PC-3 (cell line): ENCODE data around the gene FRZB.

ENCODE experiments used
- EZH2 ChIP-seq: fragments of 300-600 bp; sonication (generic); IDR thresholded peaks from one replicate; pipeline ENCODE4 v1.6.1; 2017; ENCODE audit warnings: antibody characterized with exemption, mild to moderate bottlenecking, low read length; ENCODE audit not compliant: unreplicated experiment
- TF ChIP-seq, protein P1 (sequence below): fragments of 300-600 bp; sonication (generic); conservative IDR thresholded peaks from 2 replicates; pipeline ENCODE4 v1.5.1; 2017; ENCODE audit warnings: antibody characterized with exemption, low read depth, mild to moderate bottlenecking, low read length

- TF ChIP-seq, protein P1, sequence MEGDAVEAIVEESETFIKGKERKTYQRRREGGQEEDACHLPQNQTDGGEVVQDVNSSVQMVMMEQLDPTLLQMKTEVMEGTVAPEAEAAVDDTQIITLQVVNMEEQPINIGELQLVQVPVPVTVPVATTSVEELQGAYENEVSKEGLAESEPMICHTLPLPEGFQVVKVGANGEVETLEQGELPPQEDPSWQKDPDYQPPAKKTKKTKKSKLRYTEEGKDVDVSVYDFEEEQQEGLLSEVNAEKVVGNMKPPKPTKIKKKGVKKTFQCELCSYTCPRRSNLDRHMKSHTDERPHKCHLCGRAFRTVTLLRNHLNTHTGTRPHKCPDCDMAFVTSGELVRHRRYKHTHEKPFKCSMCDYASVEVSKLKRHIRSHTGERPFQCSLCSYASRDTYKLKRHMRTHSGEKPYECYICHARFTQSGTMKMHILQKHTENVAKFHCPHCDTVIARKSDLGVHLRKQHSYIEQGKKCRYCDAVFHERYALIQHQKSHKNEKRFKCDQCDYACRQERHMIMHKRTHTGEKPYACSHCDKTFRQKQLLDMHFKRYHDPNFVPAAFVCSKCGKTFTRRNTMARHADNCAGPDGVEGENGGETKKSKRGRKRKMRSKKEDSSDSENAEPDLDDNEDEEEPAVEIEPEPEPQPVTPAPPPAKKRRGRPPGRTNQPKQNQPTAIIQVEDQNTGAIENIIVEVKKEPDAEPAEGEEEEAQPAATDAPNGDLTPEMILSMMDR: no peak
- TF ChIP-seq EZH2: no peak
Observed at GRCh38 chr2:182824767-182825158, 41.7 kb downstream of the FRZB start.
